ENCODE measurements around the gene PSMD5. TPM values are rescaled to one million over a fixed set of nuclear protein-coding genes. Genes with fewer than 3 reads are reported as not detected.

The PSMD5 gene
- total RNA-seq, 1 experiment from 2014 or later, result 30.3 TPM

GRCh38 chr9:120787933-120788332, 54.8 kb downstream of the PSMD5 start:
- H3K4me1 ChIP-seq (replicated peaks), result peaks cover 5% of the 10 kb centered on the region
- DNase-seq (ENCODE audit: low read depth in 1 of 2, low spot score in 2 of 2), result no peak
- no peaks in the 10 kb centered on the region for H3K9me3 ChIP-seq (replicated peaks)
- H3K27me3 ChIP-seq (replicated peaks), result no peaks in the 10 kb centered on the region
- H3K36me3 ChIP-seq, result peaks cover 39% of the 10 kb centered on the region
- H3K4me3 ChIP-seq, result no peak overlapping the region
- H3K27ac ChIP-seq, result no peak overlapping the region

- H3K4me1 ChIP-seq (replicated peaks), result no peaks in the 10 kb centered on the region
- H3K4me3 ChIP-seq, result no peak overlapping the region
- H3K27me3 ChIP-seq (replicated peaks), result no peaks in the 10 kb centered on the region
- DNase-seq (ENCODE audit: low read depth in 1 of 2, low spot score in 2 of 2), result no peak
- peaks cover 41% of the 10 kb centered on the region for H3K36me3 ChIP-seq
- no peaks in the 10 kb centered on the region for H3K9me3 ChIP-seq (replicated peaks)
- no peak overlapping the region for H3K27ac ChIP-seq
These were observed 59.1 kb downstream of the PSMD5 start for GRCh38 chr9:120783602-120784047.

- DNase-seq (ENCODE audit: low read depth in 1 of 2, low spot score in 2 of 2), result no peak
- Histone ChIP-seq H3K27me3 (replicated peaks) (no peaks in the 10 kb centered on the region), H3K36me3 (peaks cover 44% of the 10 kb centered on the region), H3K9me3 (replicated peaks) (no peaks in the 10 kb centered on the region), H3K4me1 (replicated peaks) (no peaks in the 10 kb centered on the region), H3K27ac (no peak overlapping the region), H3K4me3 (no peak overlapping the region)
These were observed 61.5 kb downstream of the PSMD5 start for GRCh38 chr9:120781236-120781635.

- no peak for DNase-seq (ENCODE audit: low read depth in 1 of 2, low spot score in 2 of 2)
- Histone ChIP-seq H3K9me3 (replicated peaks) (no peaks in the 10 kb centered on the region), H3K4me3 (no peak overlapping the region), H3K27ac (no peak overlapping the region), H3K36me3 (peaks cover 48% of the 10 kb centered on the region), H3K4me1 (replicated peaks) (no peaks in the 10 kb centered on the region), H3K27me3 (replicated peaks) (no peaks in the 10 kb centered on the region)
These were observed 62.4 kb downstream of the PSMD5 start for GRCh38 chr9:120780367-120780766.

GRCh38 chr9:120779227-120779626, 63.5 kb downstream of the PSMD5 start:
- Histone ChIP-seq H3K27ac (no peak overlapping the region), H3K27me3 (replicated peaks) (no peaks in the 10 kb centered on the region), H3K4me1 (replicated peaks) (no peaks in the 10 kb centered on the region), H3K4me3 (no peak overlapping the region), H3K9me3 (replicated peaks) (no peaks in the 10 kb centered on the region), H3K36me3 (peaks cover 52% of the 10 kb centered on the region)
- no peak for DNase-seq (ENCODE audit: low read depth in 1 of 2, low spot score in 2 of 2)

- Histone ChIP-seq H3K27ac (no peak overlapping the region), H3K4me3 (no peak overlapping the region), H3K4me1 (replicated peaks) (no peaks in the 10 kb centered on the region), H3K36me3 (peaks cover 54% of the 10 kb centered on the region), H3K9me3 (replicated peaks) (no peaks in the 10 kb centered on the region), H3K27me3 (replicated peaks) (no peaks in the 10 kb centered on the region)
- DNase-seq (ENCODE audit: low read depth in 1 of 2, low spot score in 2 of 2), result no peak
These were observed 64.0 kb downstream of the PSMD5 start for GRCh38 chr9:120778758-120779157.

- Histone ChIP-seq H3K27me3 (replicated peaks) (no peaks in the 10 kb centered on the region), H3K36me3 (peaks cover 61% of the 10 kb centered on the region), H3K9me3 (replicated peaks) (no peaks in the 10 kb centered on the region), H3K27ac (no peak overlapping the region), H3K4me1 (replicated peaks) (no peaks in the 10 kb centered on the region), H3K4me3 (no peak overlapping the region)
- no peak for DNase-seq (ENCODE audit: low read depth in 1 of 2, low spot score in 2 of 2)
These were observed 65.5 kb downstream of the PSMD5 start for GRCh38 chr9:120777229-120777628.

GRCh38 chr9:120776788-120777187, 65.9 kb downstream of the PSMD5 start:
- no peak for DNase-seq (ENCODE audit: low read depth in 1 of 2, low spot score in 2 of 2)
- Histone ChIP-seq H3K4me1 (replicated peaks) (no peaks in the 10 kb centered on the region), H3K9me3 (replicated peaks) (no peaks in the 10 kb centered on the region), H3K36me3 (peaks cover 61% of the 10 kb centered on the region), H3K27ac (no peak overlapping the region), H3K4me3 (no peak overlapping the region), H3K27me3 (replicated peaks) (no peaks in the 10 kb centered on the region)

GRCh38 chr9:120775859-120776258, 66.9 kb downstream of the PSMD5 start:
- Histone ChIP-seq H3K27me3 (replicated peaks) (no peaks in the 10 kb centered on the region), H3K36me3 (peaks cover 67% of the 10 kb centered on the region), H3K4me3 (no peak overlapping the region), H3K4me1 (replicated peaks) (no peaks in the 10 kb centered on the region), H3K27ac (no peak overlapping the region), H3K9me3 (replicated peaks) (no peaks in the 10 kb centered on the region)
- no peak for DNase-seq (ENCODE audit: low read depth in 1 of 2, low spot score in 2 of 2)

- no peaks in the 10 kb centered on the region for H3K27me3 ChIP-seq (replicated peaks)
- peaks cover 70% of the 10 kb centered on the region for H3K36me3 ChIP-seq
- H3K9me3 ChIP-seq (replicated peaks), result no peaks in the 10 kb centered on the region
- H3K27ac ChIP-seq, result no peak overlapping the region
- H3K4me1 ChIP-seq (replicated peaks), result no peaks in the 10 kb centered on the region
- DNase-seq (ENCODE audit: low read depth in 1 of 2, low spot score in 2 of 2), result no peak
- no peak overlapping the region for H3K4me3 ChIP-seq
These were observed 68.0 kb downstream of the PSMD5 start for GRCh38 chr9:120774719-120775118.

GRCh38 chr9:120773256-120773655, 69.5 kb downstream of the PSMD5 start:
- DNase-seq (ENCODE audit: low read depth in 1 of 2, low spot score in 2 of 2), result no peak
- Histone ChIP-seq H3K4me1 (replicated peaks) (no peaks in the 10 kb centered on the region), H3K27me3 (replicated peaks) (no peaks in the 10 kb centered on the region), H3K9me3 (replicated peaks) (no peaks in the 10 kb centered on the region), H3K4me3 (no peak overlapping the region), H3K36me3 (peaks cover 72% of the 10 kb centered on the region), H3K27ac (no peak overlapping the region)

GRCh38 chr9:120770931-120771330, 71.8 kb downstream of the PSMD5 start:
- no peaks in the 10 kb centered on the region for H3K9me3 ChIP-seq (replicated peaks)
- H3K27me3 ChIP-seq (replicated peaks), result no peaks in the 10 kb centered on the region

GRCh38 chr9:120768886-120769285, 73.8 kb downstream of the PSMD5 start:
- H3K27ac ChIP-seq, result no peak overlapping the region
- H3K4me3 ChIP-seq, result no peak overlapping the region
- no peaks in the 10 kb centered on the region for H3K27me3 ChIP-seq (replicated peaks)
- H3K9me3 ChIP-seq (replicated peaks), result no peaks in the 10 kb centered on the region
- no peak for DNase-seq (ENCODE audit: low read depth in 1 of 2, low spot score in 2 of 2)
- H3K36me3 ChIP-seq, result peaks cover 76% of the 10 kb centered on the region
- H3K4me1 ChIP-seq (replicated peaks), result no peaks in the 10 kb centered on the region

More at GRCh38 chr9:120770931-120771330, 71.8 kb downstream of the PSMD5 start:
- Histone ChIP-seq H3K4me1 (replicated peaks) (no peaks in the 10 kb centered on the region), H3K36me3 (peaks cover 75% of the 10 kb centered on the region), H3K4me3 (no peak overlapping the region), H3K27ac (no peak overlapping the region)
- DNase-seq (ENCODE audit: low read depth in 1 of 2, low spot score in 2 of 2), result no peak

- Histone ChIP-seq H3K27me3 (replicated peaks) (no peaks in the 10 kb centered on the region), H3K4me3 (no peak overlapping the region), H3K36me3 (peaks cover 76% of the 10 kb centered on the region), H3K4me1 (replicated peaks) (no peaks in the 10 kb centered on the region), H3K27ac (no peak overlapping the region), H3K9me3 (replicated peaks) (no peaks in the 10 kb centered on the region)
- no peak for DNase-seq (ENCODE audit: low read depth in 1 of 2, low spot score in 2 of 2)
These were observed 74.5 kb downstream of the PSMD5 start for GRCh38 chr9:120768247-120768646.

GRCh38 chr9:120767451-120767850, 75.3 kb downstream of the PSMD5 start:
- Histone ChIP-seq H3K27me3 (replicated peaks) (no peaks in the 10 kb centered on the region), H3K4me1 (replicated peaks) (no peaks in the 10 kb centered on the region), H3K4me3 (no peak overlapping the region), H3K36me3 (peaks cover 83% of the 10 kb centered on the region), H3K27ac (no peak overlapping the region), H3K9me3 (replicated peaks) (no peaks in the 10 kb centered on the region)
- DNase-seq (ENCODE audit: low read depth in 1 of 2, low spot score in 2 of 2), result no peak

Measured in SJSA1 (cell line).